Transverse colon (tissue), 3 donors: ENCODE data around the gene CXCL12.

ENCODE experiments used
- CTCF ChIP-seq, 5 experiments: fragments of 200-600 bp in 3 of 5; fragments of 450-650 bp in 2 of 5; sonication (generic) in 3 of 5; IDR thresholded peaks; 1 replicate in 2 of 5; 2 replicates in 3 of 5; pipeline ENCODE4 v1.5.1; 2016 to 2017; ENCODE audit warnings: antibody characterized with exemption in 5 of 5, inconsistent platforms in 3 of 5, mild to moderate bottlenecking in 2 of 5, moderate library complexity in 1 of 5
- EP300 ChIP-seq: sonication (generic); formaldehyde crosslinking; IDR thresholded peaks from one replicate; pipeline ENCODE4 v1.6.1; 2017; ENCODE audit warnings: antibody characterized with exemption, low read depth
- POLR2A ChIP-seq: fragments of 450-650 bp; IDR thresholded peaks from one replicate; pipeline ENCODE4 v1.6.1; 2016; ENCODE audit warnings: antibody characterized with exemption, mild to moderate bottlenecking, moderate library complexity

GRCh38 chr10:44391981-44392380 lies 7.1 kb upstream of the CXCL12 start:
- TF ChIP-seq EP300 = no peak
- no peak for TF ChIP-seq CTCF (IDR thresholded peaks at IDR 0.05)
- TF ChIP-seq POLR2A = no peak
